Tibial artery (tissue), 4 donors: ENCODE results near the gene HCN3.
"Not testable (repeated sequence)": the region's sequence is repeated elsewhere in the genome, so short reads cannot be mapped to it uniquely, and the experiment has no call there.

Experiments
- DNase-seq, 2 donors: peaks; one replicate each; pipeline ENCODE4 v3.0.0-alpha.2; 2019
- H3K27ac ChIP-seq, 2 donors: fragments of 200-600 bp; sonication (generic) in 1 of 2; 1 replicate in 1 of 2; 2 replicates in 1 of 2; pipeline ENCODE4 v1.5.1; 2018 to 2019; ENCODE audit warnings: mild to moderate bottlenecking in 1 of 2
- H3K27me3 ChIP-seq, 2 donors: fragments of 200-600 bp; sonication (generic) in 1 of 2; one replicate each; pipeline versions ENCODE4 v1.5.1 to v1.6.0; 2016 to 2019
- H3K36me3 ChIP-seq, 3 donors: fragments of 200-600 bp; sonication (generic) in 2 of 3; one replicate each; pipeline ENCODE4 v1.5.1; 2016 to 2019; ENCODE audit warnings: mild to moderate bottlenecking in 2 of 3
- H3K4me1 ChIP-seq, 4 donors: fragments of 200-600 bp; sonication (generic) in 2 of 4; 1 replicate in 3 of 4; 2 replicates in 1 of 4; pipeline ENCODE4 v1.5.1; 2016 to 2019
- H3K4me3 ChIP-seq, 2 donors: fragments of 200-600 bp; sonication (generic) in 1 of 2; 1 replicate in 1 of 2; 2 replicates in 1 of 2; pipeline ENCODE4 v1.5.1; 2018 to 2019; ENCODE audit warnings: mild to moderate bottlenecking in 2 of 2
- H3K9me3 ChIP-seq, 3 donors: fragments of 200-600 bp; sonication (generic) in 1 of 3; one replicate each; pipeline ENCODE4 v1.5.1; 2016 to 2019
- intact Hi-C: fragments of 100-400 bp; cut with DNase I; formaldehyde crosslinking; loops from one replicate; pipeline ENCODE4 v1.15.0; 2023; ENCODE audit warnings: low total_unique reads
- TF ChIP-seq, protein P1 (sequence below), 2 experiments: fragments of 200-600 bp in 1 of 2; fragments of 450-650 bp in 1 of 2; IDR thresholded peaks; one replicate each; pipeline ENCODE4 v1.5.1; 2017 to 2019; ENCODE audit warnings: antibody characterized with exemption in 2 of 2, mild to moderate bottlenecking in 1 of 2, moderate library complexity in 1 of 2

Gene HCN3

GRCh38 chr1:155277070-155277901 lies at the start of gene HCN3:
Gene HCN3, plus strand, starts transcription at chr1:155277463. Its CDS starts 128 bp downstream, at chr1:155277591.
- TF ChIP-seq, protein P1, sequence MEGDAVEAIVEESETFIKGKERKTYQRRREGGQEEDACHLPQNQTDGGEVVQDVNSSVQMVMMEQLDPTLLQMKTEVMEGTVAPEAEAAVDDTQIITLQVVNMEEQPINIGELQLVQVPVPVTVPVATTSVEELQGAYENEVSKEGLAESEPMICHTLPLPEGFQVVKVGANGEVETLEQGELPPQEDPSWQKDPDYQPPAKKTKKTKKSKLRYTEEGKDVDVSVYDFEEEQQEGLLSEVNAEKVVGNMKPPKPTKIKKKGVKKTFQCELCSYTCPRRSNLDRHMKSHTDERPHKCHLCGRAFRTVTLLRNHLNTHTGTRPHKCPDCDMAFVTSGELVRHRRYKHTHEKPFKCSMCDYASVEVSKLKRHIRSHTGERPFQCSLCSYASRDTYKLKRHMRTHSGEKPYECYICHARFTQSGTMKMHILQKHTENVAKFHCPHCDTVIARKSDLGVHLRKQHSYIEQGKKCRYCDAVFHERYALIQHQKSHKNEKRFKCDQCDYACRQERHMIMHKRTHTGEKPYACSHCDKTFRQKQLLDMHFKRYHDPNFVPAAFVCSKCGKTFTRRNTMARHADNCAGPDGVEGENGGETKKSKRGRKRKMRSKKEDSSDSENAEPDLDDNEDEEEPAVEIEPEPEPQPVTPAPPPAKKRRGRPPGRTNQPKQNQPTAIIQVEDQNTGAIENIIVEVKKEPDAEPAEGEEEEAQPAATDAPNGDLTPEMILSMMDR (IDR thresholded peaks at IDR 0.05), result peak; percentile 64 to 73
- DNase-seq, result peak; percentile 97 to 98
- H3K9me3 ChIP-seq, result no peaks in the 10 kb centered on the region
- peak within 1 kb of the TSS; percentile 59 to 77 for H3K4me3 ChIP-seq
- no peaks in the 10 kb centered on the region for H3K36me3 ChIP-seq
- no peaks in the 10 kb centered on the region for H3K27me3 ChIP-seq
- intact Hi-C loops, result loop anchor here (5.0 to 10.0 kb wide), 3 partner anchors 45 to 315 kb away; partner anchors contain the start of genes ASH1L and RUSC1
- peaks cover 17 to 28% (median 24%) of the 10 kb centered on the region in 4 donors for H3K4me1 ChIP-seq
- H3K27ac ChIP-seq, result peak within 1 kb of the TSS; percentile 60 to 66

GRCh38 chr1:155228096-155228427 lies 49.2 kb upstream of the HCN3 start:
- peak in 1 of 2 donors; percentile 52 for DNase-seq
- intact Hi-C loops, result no loop called here
- H3K27ac ChIP-seq, result peak overlapping the region; percentile 80 to 84
- no peaks in the 10 kb centered on the region for H3K9me3 ChIP-seq
- H3K4me1 ChIP-seq, result peaks cover 0 to 53% (median 31%) of the 10 kb centered on the region in 4 donors
- peak overlapping the region; percentile 53 to 66 for H3K4me3 ChIP-seq
- no peaks in the 10 kb centered on the region for H3K36me3 ChIP-seq
- TF ChIP-seq, protein P1 (IDR thresholded peaks at IDR 0.05), result no peak
- no peaks in the 10 kb centered on the region for H3K27me3 ChIP-seq

- intact Hi-C loops, DNase-seq, H3K27me3 ChIP-seq, H3K9me3 ChIP-seq, H3K4me3 ChIP-seq: not testable (repeated sequence)
- H3K4me1 ChIP-seq, result peaks cover 0 to 33% (median 23%) of the 10 kb centered on the region in 4 donors
- peaks cover 3 to 13% (median 5%) of the 10 kb centered on the region in 3 donors for H3K36me3 ChIP-seq
- H3K27ac ChIP-seq, result peak overlapping the region in 1 of 2 donors; percentile 75
Observed at GRCh38 chr1:155231302-155231701, 46.0 kb upstream of the HCN3 start.

DNA sequence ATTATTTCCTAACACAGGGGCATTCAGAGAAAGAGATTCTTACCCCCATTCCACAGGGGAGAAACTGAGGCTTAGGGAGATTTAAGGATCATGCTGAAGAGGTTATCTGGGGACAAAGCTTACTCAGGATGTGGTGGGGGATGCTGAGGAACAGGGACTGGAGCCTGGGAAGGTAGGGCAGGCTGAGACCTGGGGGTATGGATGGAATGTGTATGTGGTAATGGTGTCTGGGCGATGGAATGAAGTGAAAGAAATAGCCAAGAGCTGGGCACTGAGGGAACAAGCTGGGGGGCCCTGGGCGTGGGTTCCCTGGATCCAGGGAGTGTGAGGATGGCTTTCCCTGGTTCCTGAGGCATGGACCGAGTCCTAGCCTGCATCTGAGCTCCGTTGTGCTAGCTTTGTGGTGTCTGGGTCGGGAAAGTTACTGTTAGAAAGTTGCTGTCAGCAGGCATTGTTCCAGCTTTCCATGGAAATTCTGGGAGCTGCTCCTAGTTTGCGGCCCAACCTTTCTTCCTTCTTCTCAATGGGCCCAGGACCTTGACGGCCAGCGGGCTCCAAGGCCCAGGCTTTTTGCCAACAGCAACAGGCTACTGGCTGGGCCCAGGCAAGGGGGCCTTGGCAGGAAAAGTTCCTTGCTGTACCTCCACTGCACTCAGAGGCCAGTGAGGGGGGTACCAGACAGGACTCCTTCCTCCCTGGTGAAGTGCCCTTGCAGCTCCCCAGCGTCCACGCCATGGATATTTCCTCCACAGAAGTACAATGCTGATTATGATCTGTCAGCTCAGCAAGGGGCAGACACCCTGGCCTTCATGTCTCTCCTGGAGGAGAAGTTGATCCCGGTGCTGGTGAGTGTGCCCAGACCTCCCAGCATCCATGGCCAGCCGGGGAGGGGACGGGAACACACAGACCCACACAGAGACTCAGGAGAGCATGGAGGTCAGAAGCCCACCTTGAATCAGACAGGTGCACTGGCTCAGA lies 45.0 kb upstream of the HCN3 start:
- peaks cover 0 to 26% (median 20%) of the 10 kb centered on the region in 4 donors for H3K4me1 ChIP-seq
- H3K4me3 ChIP-seq, intact Hi-C loops, H3K27me3 ChIP-seq, H3K9me3 ChIP-seq: not testable (repeated sequence)
- DNase-seq, result peak in 1 of 2 donors; percentile 80
- H3K27ac ChIP-seq, result peak overlapping the region; percentile 62 to 75
- H3K36me3 ChIP-seq, result peaks cover 10 to 23% (median 15%) of the 10 kb centered on the region in 3 donors

DNA sequence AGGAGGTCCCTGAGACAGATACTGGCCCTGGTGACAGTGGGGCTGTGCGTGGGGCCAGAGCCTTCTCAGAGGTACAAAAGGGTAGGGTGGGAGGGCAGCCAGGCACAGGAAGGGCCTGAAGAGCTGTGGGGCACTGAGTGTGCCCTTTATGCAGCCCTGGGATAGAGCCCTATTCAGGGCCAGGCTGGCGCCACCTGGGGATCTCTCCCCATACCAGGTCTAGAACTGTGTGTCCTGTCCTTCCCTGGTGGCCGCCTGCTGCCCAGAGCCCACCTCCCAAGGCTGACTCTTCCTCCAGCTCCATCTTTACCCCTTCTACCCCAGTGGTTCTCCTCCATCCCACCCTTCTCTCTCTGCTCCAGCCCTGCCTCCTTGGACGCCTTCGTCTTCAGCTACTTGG lies 43.8 kb upstream of the HCN3 start:
- H3K27me3 ChIP-seq, DNase-seq, intact Hi-C loops, H3K9me3 ChIP-seq, H3K4me3 ChIP-seq, H3K27ac ChIP-seq: not testable (repeated sequence)
- Histone ChIP-seq H3K36me3 (peaks cover 17 to 32% (median 23%) of the 10 kb centered on the region in 3 donors), H3K4me1 (peaks cover 0 to 19% (median 13%) of the 10 kb centered on the region in 4 donors)

DNA sequence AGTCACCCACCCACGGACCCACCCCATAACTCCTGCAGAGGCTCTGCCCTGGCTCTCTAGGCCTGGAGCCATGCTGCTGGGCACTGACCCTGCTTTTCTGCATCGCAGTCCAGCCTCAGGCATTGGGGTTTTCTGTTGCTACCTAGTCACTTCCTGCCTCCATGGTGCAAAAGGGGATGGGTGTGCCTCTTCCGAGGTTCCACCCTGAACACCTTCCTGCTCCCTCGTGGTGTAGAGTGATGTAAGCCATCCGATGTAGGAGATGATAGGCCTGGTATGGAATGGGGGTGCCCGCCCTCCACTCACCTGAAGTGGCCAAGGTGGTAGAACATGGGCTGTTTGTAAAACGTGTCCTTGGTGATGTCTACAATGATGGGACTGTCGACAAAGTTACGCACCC lies 41.9 kb upstream of the HCN3 start:
- Histone ChIP-seq H3K36me3 (peaks cover 17 to 32% (median 28%) of the 10 kb centered on the region in 3 donors), H3K4me1 (peaks cover 0 to 29% (median 17%) of the 10 kb centered on the region in 4 donors)
- DNase-seq, H3K27ac ChIP-seq, H3K4me3 ChIP-seq, intact Hi-C loops, H3K27me3 ChIP-seq, H3K9me3 ChIP-seq: not testable (repeated sequence)

DNA sequence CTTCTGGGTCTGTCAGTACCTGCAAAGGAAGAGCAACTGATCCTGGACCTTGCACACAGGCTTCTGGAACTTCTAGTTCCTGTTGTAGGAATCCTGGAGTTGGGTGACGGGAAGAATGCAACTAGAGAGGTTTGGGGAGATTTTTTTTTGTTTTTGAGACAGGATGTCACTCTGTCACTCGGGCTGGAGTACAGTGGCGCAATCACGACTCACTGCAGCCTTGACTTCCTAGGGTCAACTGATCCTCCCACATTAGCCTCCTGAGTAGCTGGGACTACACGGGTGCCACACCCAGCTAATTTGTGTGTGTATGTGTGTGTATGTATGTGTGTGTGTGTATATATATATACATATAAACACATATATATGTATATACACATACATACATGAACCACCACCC lies 40.8 kb upstream of the HCN3 start:
- Histone ChIP-seq H3K4me3 (no peak overlapping the region), H3K4me1 (peaks cover 0 to 31% (median 20%) of the 10 kb centered on the region in 4 donors), H3K27ac (no peak overlapping the region), H3K9me3 (no peaks in the 10 kb centered on the region), H3K27me3 (no peaks in the 10 kb centered on the region), H3K36me3 (peaks cover 17 to 32% (median 28%) of the 10 kb centered on the region in 3 donors)
- intact Hi-C loops, result no loop called here
- no peak for DNase-seq
- TF ChIP-seq, protein P1 (IDR thresholded peaks at IDR 0.05), result no peak
